Activated CD4-positive, alpha-beta T cell treated with anti-CD3 and anti-CD28 coated beads, Interleukin-2, amount 50 U/mL, for 48 hours (primary cell): ENCODE measurements around the gene MFAP5.
A peak's percentile ranks its signal among the peaks of the same experiment; 100 is the strongest.
"Not testable (repeated sequence)": the region's sequence is repeated elsewhere in the genome, so short reads cannot be mapped to it uniquely, and the experiment has no call there.

Experiments
- DNase-seq, 2 experiments: peaks; one replicate each; pipeline ENCODE4 v3.0.0-alpha.2; 2020

Gene MFAP5

DNA sequence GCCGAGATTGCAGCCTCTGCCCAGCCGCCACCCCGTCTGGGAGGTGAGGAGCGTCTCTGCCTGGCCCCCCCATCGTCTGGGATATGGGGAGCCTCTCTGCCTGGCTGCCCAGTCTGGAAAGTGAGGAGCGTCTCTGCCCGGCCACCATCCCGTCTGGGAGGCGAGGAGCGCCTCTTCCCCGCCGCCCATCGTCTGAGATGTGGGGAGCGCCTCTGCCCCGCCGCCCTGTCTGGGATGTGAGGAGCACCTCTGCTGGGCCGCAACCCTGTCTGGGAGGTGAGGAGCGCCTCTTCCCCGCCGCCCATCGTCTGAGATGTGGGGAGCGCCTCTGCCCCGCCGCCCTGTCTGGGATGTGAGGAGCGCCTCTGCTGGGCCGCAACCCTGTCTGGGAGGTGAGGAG is 37.9 kb downstream of the MFAP5 start:
- not testable (repeated sequence) for DNase-seq

DNA sequence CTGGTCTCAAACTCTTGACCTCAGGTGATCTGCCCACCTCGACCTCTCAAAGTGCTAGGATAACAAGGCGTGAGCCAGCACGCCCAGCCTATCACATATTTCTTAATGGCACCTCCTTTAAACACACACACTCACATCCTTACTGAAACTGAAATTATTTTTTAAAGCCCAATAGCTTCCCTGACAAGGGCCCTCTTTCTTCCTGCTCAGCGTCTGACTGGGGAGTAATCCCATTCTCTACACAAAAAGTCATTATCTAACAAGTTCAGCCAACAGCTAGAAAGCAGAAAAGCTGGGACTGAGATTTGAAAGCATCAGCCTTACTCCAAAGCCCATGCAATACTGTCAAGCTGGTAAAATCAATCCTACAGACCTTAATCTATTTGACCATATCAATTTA is 40.0 kb downstream of the MFAP5 start:
- DNase-seq, result no peak

DNA sequence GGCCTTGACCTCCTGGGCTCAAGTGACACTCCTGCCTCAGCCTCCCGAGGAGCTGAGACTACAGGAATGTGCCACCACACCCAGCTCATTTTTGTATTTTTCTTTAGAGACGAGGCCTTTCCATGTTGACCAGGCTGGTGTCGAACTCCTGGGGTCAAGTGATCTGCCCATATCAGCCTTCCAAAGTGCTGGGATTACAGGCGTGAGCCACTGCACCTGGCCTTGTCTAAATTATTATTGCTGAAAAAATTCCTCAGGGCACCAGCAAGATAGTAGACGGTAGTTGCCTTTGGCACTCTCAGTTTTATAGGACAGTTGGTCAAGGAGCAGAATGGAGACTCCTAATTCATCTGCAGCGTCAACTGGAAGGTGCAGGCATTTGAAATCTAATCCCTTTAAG is 47.4 kb downstream of the MFAP5 start:
- no peak for DNase-seq

DNA sequence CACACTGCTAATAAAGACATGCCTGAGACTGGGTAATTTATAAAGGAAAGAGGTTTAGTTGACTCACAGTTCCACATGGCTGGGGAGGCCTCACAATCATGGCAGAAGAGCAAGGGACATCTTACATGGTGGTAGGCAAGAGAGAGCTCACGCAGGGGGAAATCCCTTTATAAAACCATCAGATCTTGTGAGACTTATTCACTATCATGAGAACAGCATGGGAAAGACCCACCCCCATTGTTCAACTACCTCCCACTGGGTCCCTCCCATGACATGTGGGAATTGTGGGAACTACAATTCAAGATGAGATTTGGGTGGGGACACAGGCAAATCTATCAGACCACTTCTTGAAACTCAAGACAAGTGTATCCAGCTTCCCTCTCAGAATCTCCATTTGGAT is 48.7 kb downstream of the MFAP5 start:
- not testable (repeated sequence) for DNase-seq

DNA sequence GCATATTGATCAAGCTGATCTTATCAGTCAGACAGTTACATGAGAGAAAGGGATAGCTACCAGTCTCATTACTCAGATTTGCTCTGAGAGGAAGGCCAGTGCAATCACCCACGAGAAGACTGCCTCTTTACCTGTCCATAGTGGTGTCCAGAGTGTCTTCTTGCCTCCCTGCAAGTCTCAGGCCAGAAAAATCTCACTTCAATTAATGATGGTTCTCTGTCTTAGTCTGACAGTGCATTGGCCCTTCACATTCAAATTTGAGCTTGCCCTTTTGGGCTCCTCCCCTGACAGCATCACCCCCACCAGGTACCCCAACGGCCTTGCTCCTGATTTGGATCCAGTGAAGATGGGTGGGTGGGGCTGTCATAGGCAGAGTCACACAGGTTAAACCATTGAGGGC is 50.0 kb downstream of the MFAP5 start, which contains the start of gene AICDA:
Gene AICDA, minus strand, starts transcription at position 231 of the 400 bp plus-strand sequence. Its CDS starts 92 bp downstream, at position 139.
- no peak for DNase-seq

DNA sequence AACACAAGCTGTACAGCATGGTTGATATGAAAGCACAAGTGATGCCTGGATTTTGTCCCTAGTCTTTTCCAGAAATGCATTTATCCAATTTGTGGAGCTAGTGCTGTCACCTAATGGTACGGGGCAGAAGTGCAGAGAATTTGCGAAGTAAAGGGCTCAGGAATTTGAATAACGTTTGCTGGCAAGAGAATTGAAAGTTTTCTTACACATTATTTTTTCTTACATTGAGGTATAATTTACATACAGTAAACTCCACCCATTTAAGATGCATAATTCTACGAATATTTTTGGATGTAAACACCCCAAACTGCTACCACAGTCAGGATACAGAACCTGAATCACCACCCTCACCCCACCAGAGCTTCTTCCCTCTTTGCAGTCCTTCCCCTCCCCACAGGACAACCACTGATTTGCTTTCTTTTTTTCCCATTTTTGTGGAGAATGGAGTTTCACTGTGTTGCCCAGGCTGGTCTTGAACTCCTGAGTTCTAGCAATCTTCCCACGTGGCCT is 53.5 kb downstream of the MFAP5 start:
- DNase-seq, result peak in 1 of 2 experiments; percentile 22

DNA sequence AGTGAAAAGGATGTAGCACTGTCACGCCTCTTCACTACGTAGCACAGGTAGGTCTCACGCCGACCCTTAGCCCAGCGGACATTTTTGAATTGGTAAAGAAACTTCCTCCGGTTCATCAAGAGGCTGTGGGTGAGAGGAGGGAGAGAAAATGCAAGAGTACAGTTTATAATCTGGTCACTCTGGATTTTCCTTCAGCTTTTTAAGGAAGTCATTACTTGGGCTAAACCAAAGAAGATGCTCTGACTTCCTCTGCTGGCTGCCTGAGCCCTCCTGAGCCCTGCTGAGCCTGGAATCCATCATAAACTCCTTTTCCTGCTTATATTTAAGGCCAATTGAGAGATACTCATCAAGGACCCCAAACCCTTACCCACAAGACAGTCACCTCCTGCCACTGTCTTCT is 55.7 kb downstream of the MFAP5 start:
- no peak for DNase-seq

DNA sequence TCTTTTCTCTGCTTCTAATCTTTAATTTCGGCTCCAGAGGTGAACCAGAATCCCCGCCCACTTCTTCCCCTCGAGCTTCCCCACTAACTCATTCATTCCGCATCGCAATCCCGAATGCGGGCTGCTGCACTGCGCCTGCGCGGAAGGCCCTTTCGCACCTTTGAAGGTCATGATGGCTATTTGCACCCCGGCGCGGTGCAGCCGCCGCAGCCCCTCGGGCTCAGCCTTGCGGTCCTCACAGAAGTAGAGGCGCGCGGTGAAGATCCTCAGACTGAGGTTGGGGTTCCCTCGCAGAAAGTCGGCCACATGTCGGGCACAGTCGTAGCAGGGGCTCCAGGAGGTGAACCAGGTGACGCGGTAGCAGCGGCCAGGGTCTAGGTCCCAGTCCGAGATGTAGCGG is 57.6 kb downstream of the MFAP5 start:
- DNase-seq, result no peak

DNA sequence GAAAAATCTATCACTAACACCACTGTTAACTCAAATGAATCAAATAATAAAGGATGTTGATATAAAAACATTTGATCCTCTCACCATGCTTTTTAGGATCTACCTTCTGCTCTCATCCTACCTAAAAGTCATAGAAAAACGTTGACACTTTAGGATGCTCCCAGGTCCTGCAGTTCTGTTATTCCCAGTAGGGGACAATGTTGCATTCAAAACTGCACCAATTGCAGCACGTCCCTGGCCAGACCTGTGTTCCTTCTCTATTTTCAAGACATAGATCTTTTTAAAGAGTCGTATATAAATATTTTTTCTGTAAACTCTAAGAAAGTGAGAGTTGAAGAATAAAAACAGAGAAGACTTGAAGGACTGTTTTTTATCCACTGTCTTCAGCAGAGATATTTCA is 58.8 kb downstream of the MFAP5 start:
- no peak for DNase-seq

DNA sequence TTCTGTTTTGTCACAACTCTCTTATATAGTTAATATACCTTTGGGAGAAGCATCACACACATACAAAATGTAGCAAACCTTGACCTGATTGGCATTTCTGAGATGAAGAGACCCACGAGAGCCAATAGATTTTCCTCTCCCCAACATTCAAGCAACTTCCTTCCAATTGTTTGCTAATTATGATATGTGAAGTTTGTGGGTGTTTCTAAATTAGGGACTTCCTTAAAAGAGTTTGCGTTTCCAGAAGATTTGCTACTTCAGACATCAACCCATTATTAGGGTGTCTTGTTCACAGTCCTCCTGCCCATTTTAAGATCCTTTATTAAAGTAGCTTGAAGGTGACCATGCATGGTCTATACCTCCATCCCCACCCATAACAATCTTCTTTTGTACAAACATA is 59.3 kb downstream of the MFAP5 start:
- no peak for DNase-seq

DNA sequence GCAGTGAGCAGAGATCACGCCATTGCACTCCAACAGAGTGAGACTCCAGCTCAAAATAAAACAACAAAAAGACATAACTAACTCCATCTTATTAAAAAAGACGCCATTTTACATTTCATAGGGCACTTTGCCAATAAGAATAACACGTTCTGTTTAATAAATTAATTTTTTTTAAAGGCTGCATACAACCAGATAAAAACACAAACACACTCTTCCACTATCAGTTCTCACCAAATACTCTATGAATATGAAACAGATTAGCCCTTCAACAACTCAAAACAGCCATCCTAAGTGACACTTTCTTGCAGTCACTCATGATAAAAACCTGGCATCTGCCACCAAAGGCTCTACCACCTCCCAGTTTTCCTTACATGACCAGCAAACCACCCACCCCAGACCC is 66.1 kb downstream of the MFAP5 start:
- DNase-seq, result no peak
